ENCODE results near the gene RREB1. TPM values are rescaled to one million over a fixed set of nuclear protein-coding genes. Genes with fewer than 3 reads are reported as not detected.

Gene RREB1
- total and polyA plus RNA-seq, 7 donors = 6.0 to 31.9 (median 20.7) TPM

- no peak for TF ChIP-seq CTCF (IDR thresholded peaks at IDR 0.05)
- no peak for TF ChIP-seq EP300 (IDR thresholded peaks at IDR 0.05)
- TF ChIP-seq POLR2AphosphoS5 (IDR thresholded peaks at IDR 0.05) = no peak
- TF ChIP-seq POLR2A (IDR thresholded peaks at IDR 0.05) = no peak
Measured at GRCh38 chr6:7129784-7130569, 22.2 kb downstream of the RREB1 start.

GRCh38 chr6:7131390-7131789, 23.6 kb downstream of the RREB1 start:
- peaks cover 0 to 64% (median 29%) of the 10 kb centered on the region in 4 donors for H3K4me1 ChIP-seq
- H3K36me3 ChIP-seq = no peaks in the 10 kb centered on the region
- no peak overlapping the region for H3K4me3 ChIP-seq
- H3K9me3 ChIP-seq = no peaks in the 10 kb centered on the region
- no peak for TF ChIP-seq POLR2A (IDR thresholded peaks at IDR 0.05)
- TF ChIP-seq POLR2AphosphoS5 (IDR thresholded peaks at IDR 0.05) = no peak
- no peak for TF ChIP-seq CTCF (IDR thresholded peaks at IDR 0.05)
- no peak for TF ChIP-seq EP300 (IDR thresholded peaks at IDR 0.05)
- H3K27ac ChIP-seq = no peak overlapping the region
- intact Hi-C loops (cut with DNase I) = no loop called here
- H3K27me3 ChIP-seq = no peaks in the 10 kb centered on the region
- no peak for DNase-seq
- 89% methylated on average over 3 of the region's 3 CpGs for WGBS, 2 donors

More at GRCh38 chr6:7129784-7130569, 22.2 kb downstream of the RREB1 start:
- Histone ChIP-seq H3K36me3 (no peaks in the 10 kb centered on the region), H3K4me1 (peaks cover 0 to 66% (median 31%) of the 10 kb centered on the region in 4 donors), H3K27me3 (no peaks in the 10 kb centered on the region), H3K27ac (peak overlapping the region in 3 of 4 donors; percentile 14 to 43 (median 22)), H3K4me3 (no peak overlapping the region), H3K9me3 (no peaks in the 10 kb centered on the region)
- intact Hi-C loops (cut with DNase I) = no loop called here
- 65 to 72% methylated on average over 9 of the region's 9 CpGs for WGBS, 2 donors
- DNase-seq = peak; percentile 74

- no peak overlapping the region for H3K27ac ChIP-seq
- no peaks in the 10 kb centered on the region for H3K27me3 ChIP-seq
- H3K36me3 ChIP-seq = no peaks in the 10 kb centered on the region
- H3K4me1 ChIP-seq = peaks cover 0 to 61% (median 35%) of the 10 kb centered on the region in 4 donors
- no peak overlapping the region for H3K4me3 ChIP-seq
- intact Hi-C loops (cut with DNase I) = no loop called here
- DNase-seq = no peak
- H3K9me3 ChIP-seq = no peaks in the 10 kb centered on the region
- no peak for TF ChIP-seq EP300 (IDR thresholded peaks at IDR 0.05)
- no peak for TF ChIP-seq POLR2AphosphoS5 (IDR thresholded peaks at IDR 0.05)
- TF ChIP-seq CTCF (IDR thresholded peaks at IDR 0.05) = no peak
- TF ChIP-seq POLR2A (IDR thresholded peaks at IDR 0.05) = no peak
- 83 to 88% methylated on average over 8 of the region's 8 CpGs for WGBS, 2 donors
Measured at GRCh38 chr6:7132398-7133035, 24.8 kb downstream of the RREB1 start.

GRCh38 chr6:7134999-7135745, 27.4 kb downstream of the RREB1 start:
- Histone ChIP-seq H3K27ac (peak overlapping the region in 1 of 4 donors; percentile 13), H3K4me3 (no peak overlapping the region), H3K9me3 (no peaks in the 10 kb centered on the region), H3K27me3 (no peaks in the 10 kb centered on the region), H3K36me3 (no peaks in the 10 kb centered on the region), H3K4me1 (peaks cover 0 to 60% (median 37%) of the 10 kb centered on the region in 4 donors)
- TF ChIP-seq POLR2A (IDR thresholded peaks at IDR 0.05) (no peak), CTCF (IDR thresholded peaks at IDR 0.05) (no peak), POLR2AphosphoS5 (IDR thresholded peaks at IDR 0.05) (no peak), EP300 (IDR thresholded peaks at IDR 0.05) (no peak)
- no peak for DNase-seq
- 69 to 87% methylated on average over 4 of the region's 4 CpGs for WGBS, 2 donors
- intact Hi-C loops (cut with DNase I) = no loop called here

Measured in sigmoid colon (tissue), 7 donors.